ENCODE data around the gene SLC25A46.

The SLC25A46 gene

DNA sequence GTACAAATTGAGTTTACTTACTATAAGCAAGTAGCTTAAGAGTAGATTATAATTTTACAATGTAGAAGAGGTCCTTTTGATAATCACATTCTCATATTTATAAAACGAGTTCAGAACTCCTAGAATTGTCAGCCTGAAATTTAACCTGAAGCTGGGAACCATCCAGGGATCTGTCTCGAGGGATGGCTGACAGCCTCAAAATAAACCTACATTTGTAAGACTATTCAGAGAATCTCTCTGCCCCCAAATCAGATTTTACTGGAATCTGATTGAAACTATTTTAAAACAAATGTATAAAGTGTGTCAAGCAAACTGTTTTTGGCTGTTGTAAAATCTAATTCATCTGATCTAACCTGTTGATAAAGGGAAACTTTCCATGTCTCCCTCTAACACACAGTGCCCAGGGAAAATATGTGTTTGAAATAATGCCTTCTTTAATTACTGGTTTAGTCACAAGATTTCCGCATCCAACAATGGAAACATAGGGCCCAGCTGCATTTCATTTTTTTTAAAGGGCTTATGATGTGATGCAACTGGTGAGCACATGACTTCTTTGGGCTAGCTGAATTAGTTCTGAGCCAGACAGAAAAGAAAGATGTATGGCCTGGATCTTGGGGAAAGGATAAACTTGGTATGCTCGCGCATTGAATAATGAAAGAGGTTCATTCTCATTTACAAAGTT is 30.3 kb downstream of the SLC25A46 start:
- TF ChIP-seq, protein P1, sequence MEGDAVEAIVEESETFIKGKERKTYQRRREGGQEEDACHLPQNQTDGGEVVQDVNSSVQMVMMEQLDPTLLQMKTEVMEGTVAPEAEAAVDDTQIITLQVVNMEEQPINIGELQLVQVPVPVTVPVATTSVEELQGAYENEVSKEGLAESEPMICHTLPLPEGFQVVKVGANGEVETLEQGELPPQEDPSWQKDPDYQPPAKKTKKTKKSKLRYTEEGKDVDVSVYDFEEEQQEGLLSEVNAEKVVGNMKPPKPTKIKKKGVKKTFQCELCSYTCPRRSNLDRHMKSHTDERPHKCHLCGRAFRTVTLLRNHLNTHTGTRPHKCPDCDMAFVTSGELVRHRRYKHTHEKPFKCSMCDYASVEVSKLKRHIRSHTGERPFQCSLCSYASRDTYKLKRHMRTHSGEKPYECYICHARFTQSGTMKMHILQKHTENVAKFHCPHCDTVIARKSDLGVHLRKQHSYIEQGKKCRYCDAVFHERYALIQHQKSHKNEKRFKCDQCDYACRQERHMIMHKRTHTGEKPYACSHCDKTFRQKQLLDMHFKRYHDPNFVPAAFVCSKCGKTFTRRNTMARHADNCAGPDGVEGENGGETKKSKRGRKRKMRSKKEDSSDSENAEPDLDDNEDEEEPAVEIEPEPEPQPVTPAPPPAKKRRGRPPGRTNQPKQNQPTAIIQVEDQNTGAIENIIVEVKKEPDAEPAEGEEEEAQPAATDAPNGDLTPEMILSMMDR (IDR thresholded peaks at IDR 0.05): no peak

DNA sequence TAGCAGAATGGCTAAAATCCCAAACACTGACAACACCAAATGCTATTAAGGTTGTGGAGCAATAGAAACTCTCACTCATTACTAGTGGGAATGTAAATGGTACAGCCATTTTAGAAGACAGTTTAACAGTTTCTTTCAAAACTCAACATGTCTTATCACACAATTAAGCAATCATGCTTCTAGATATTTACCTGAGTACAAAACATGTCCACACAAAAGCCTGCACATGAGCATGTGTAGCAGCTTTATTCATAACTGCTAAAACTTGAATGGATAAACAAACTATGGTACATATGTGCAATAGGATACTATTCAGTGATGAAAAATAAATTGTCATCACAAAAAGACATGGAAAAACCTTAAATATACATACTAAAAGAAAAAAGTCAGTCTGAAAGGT is 31.5 kb downstream of the SLC25A46 start:
- TF ChIP-seq, protein P1 (IDR thresholded peaks at IDR 0.05): no peak

DNA sequence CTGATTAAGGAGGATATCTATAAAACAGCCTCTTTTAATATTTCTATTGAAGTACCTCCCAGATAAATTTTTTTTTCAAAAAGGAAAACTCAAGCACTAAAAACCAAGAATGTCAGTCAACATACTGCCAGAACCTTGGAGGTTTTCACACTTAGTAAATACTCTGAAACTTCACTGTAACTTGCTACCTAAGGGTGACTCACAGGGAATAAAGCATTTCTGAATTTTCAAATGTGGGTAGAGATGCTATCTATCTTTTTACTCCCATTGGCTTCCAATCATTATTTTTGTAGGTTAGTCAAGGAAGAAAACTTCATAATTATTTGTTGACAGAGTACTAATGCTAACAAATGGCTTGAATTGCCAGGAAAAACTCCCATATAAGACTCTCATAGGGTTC is 46.1 kb downstream of the SLC25A46 start:
- TF ChIP-seq, protein P1 (IDR thresholded peaks at IDR 0.05): no peak

DNA sequence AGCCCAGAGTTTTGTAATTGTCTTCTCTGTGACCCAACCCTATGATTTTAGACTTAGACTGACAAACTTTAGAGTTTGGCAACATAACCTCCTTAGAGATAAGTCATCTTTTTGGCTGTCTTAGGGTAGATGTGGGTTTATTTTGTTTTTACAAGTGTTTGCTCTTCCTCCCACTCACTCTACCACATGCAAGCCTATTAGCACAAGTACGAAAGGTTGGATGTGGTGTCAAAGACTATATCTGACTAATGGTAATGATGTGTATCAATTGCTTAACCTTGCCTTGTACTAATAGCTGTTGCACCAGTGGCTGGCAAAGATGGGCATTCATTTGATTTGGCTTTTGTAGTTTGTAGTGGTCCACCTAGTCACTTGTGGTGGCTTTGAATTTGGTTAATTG is 46.5 kb downstream of the SLC25A46 start:
- TF ChIP-seq, protein P1 (IDR thresholded peaks at IDR 0.05): no peak

DNA sequence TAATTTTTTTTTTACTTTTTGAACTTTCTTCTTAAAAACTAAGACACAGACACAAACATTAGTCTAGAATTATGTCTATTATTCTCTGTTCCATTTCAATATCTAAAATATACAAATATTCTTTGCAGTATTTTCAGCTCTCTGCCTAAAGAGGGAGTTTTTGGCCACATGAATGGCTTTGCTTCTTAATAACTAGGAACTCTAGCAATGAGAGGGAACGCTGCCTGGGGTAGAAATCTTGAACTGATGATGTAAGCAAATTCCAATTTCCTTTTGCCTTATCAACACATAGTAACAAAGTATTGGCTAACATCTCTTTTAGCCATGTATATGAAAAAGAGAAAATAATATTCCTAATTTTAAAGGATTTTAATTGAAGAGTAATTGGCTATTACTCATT is 51.9 kb downstream of the SLC25A46 start:
- TF ChIP-seq, protein P1 (IDR thresholded peaks at IDR 0.05): peak; percentile 30; the same call in 1 of the 2 replicates

DNA sequence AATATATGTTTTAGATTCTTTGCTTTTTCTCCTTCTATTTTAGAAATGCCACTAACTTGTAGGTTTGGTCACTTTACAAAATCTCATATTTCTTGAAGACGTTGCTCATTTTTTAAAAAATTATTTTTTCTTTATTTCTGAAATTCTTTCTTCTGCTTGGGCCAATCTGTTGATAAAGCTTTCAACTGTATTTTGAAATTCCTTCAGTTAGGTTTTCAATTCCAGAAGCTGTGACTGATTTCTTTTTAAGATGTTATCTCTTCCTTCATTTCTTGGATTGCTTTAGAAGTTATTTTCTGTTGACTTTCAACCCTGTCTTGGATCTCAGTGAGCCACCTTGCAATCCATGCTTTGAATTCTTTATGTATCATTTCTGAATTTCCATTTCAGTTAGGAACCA is 64.2 kb downstream of the SLC25A46 start:
- TF ChIP-seq, protein P1 (IDR thresholded peaks at IDR 0.05): no peak

DNA sequence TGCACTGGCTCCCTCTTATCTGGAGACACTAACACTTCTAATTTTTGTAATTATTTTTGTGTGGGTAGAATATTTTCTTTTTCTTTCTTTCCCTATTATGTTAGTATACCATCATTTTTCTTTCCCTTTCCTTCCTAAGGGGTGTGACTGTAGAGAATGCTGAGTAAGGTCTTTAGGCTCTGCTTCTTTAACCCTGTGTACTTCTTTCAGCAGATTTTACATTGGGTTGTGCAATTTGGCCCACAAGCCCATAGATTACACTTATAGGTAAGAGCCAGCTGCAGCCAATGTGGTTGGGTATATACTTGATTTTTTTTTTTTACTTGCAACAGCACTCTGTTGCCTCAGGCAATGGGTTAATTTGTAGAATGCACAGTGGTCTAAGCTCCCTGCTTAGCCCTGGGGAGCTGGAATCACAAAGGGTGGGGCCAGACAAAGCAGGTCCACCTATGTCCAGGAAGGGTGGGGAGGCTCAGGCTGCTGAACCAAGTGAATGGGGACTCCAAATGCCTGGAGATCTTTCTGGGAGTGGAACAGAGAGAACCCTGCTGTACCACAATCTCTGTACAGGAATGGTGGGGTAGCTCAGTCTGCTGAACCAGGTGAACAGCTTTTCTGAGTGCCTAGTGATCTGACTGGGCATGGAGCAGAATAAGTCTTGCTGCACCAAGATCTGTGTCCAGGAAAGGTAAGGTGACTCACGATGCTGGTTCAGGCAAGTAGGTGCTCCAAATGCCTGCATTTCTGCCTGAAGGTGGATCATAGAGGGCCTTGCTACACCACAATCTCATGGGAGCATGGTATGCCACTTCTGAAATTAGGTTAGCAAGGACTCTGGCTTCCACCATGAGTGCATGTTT is 64.9 kb downstream of the SLC25A46 start:
- TF ChIP-seq, protein P1 (IDR thresholded peaks at IDR 0.05): no peak

All from LNCAP (cell line).